ENCODE measurements around the gene DRAM2. TPM values are rescaled to one million over a fixed set of nuclear protein-coding genes. Genes with fewer than 3 reads are reported as not detected.

DRAM2 gene
- total RNA-seq = 10 to 100 TPM; 30.4 to 34.4 TPM

DNA sequence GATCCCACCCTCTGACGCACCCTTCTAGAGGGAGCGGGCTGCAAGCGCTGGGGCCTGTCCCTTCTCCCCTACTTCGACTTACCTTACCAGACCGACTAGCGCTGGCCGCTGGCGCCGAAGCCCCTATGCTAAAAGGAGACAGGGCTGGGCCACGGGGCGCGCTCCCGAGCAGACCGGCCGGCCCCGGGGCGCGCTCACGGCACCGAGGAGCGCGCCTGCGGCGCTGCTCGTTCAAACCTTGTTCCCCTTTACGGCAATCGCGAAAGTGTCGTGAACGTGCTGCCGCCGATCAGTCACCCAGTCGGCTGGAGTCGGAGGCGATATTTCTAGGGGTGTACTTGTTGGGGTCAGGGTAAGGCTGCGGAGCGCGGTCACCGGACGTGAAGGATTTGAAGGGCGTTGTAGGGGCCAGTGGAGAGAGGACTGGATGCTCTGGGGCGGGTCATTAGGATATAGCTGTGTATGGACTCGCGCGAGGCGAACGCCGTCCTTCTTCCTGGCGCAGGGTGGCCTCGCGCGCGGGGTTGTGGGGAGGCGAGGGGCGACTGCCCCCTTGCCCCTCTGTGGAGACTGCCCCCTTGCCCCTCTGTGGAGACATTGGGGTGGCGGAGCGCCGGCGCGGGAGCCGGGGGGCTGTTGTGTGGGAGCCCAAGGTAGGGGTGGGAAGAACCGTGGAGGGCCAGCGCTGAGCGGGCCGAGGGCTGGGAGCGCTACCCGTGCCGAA is at the start of gene DRAM2, which contains the start of gene CEPT1:
DRAM2 (minus strand) TSS at position 138 of the 724 bp plus-strand sequence. CDS start 8,539 bp downstream, outside the sequence.
CEPT1 (plus strand) TSS at position 268 of the 724 bp plus-strand sequence. CDS start 7,492 bp downstream, outside the sequence.
- peak; percentile 78 for ATAC-seq
- ChIA-PET CTCF (interaction anchor here (1.0 to 1.5 kb wide), 2 partner anchors 26 to 260 kb away, joined by 3 read pairs; no protein-coding TSS in a partner anchor), POLR2A (interaction anchor here (1.2 kb wide), 1 partner anchor 76 kb away, joined by 3 read pairs; no protein-coding TSS in a partner anchor)
- H3K9me3 Mint-ChIP-seq (ENCODE audit: low read depth) = no peaks in the 10 kb centered on the region
- no peaks in the 10 kb centered on the region for H3K27me3 Mint-ChIP-seq
- peak within 1 kb of the TSS; percentile 99 for H3K27ac Mint-ChIP-seq
- peak within 1 kb of the TSS; percentile 95 for H3K4me3 Mint-ChIP-seq
- peak; percentile 98 for DNase-seq
- H3K4me1 Mint-ChIP-seq = peaks cover 53% of the 10 kb centered on the region
- peaks cover 19% of the 10 kb centered on the region for H3K36me3 Mint-ChIP-seq (ENCODE audit: low read depth)
- intact Hi-C loops (cut with DNase I, micrococcal nuclease) = loop anchor here (1.0 to 10.0 kb wide), 16 partner anchors 42 to 1477 kb away; partner anchors contain the start of genes ATP5PB (in 2 of the 2), DDX20 (in 2 of the 2), WDR77 (in 2 of the 2) and CAPZA1 (in 1 of the 2)

DNA sequence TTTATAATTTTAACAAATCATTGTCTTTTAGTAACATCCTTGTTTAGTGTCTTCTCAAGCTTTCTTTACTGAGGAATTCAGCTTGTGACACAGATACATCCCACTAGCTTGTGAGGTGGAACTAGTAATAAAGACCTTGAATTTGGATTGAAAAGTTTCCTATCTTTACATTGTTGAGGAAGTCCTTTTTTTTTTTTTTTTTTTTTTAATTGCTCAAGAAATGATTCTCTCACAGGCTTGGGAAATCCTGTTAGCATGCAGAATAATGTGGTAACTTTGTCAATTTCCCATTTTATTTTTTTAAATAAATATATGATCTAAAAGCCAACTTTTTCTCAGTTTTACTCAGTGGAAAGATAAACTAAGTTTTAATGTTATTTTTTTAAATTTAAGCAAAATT is 44.8 kb upstream of the DRAM2 start:
- POLR2A ChIA-PET = no interaction called here
- ATAC-seq = no peak
- no peak for DNase-seq
- intact Hi-C loops (cut with DNase I, micrococcal nuclease) = loop anchor here (5.0 kb wide), 2 partner anchors 37 to 42 kb away; partner anchors contain the start of genes CEPT1 (in 1 of the 2) and DRAM2 (in 1 of the 2)
- H3K27me3 Mint-ChIP-seq = no peaks in the 10 kb centered on the region
- H3K4me1 Mint-ChIP-seq = peaks cover 82% of the 10 kb centered on the region
- H3K36me3 Mint-ChIP-seq (ENCODE audit: low read depth) = peaks cover 78% of the 10 kb centered on the region
- CTCF ChIA-PET = no interaction called here
- H3K9me3 Mint-ChIP-seq (ENCODE audit: low read depth) = no peaks in the 10 kb centered on the region
- H3K4me3 Mint-ChIP-seq = no peak overlapping the region
- peak overlapping the region; percentile 75 for H3K27ac Mint-ChIP-seq

DNA sequence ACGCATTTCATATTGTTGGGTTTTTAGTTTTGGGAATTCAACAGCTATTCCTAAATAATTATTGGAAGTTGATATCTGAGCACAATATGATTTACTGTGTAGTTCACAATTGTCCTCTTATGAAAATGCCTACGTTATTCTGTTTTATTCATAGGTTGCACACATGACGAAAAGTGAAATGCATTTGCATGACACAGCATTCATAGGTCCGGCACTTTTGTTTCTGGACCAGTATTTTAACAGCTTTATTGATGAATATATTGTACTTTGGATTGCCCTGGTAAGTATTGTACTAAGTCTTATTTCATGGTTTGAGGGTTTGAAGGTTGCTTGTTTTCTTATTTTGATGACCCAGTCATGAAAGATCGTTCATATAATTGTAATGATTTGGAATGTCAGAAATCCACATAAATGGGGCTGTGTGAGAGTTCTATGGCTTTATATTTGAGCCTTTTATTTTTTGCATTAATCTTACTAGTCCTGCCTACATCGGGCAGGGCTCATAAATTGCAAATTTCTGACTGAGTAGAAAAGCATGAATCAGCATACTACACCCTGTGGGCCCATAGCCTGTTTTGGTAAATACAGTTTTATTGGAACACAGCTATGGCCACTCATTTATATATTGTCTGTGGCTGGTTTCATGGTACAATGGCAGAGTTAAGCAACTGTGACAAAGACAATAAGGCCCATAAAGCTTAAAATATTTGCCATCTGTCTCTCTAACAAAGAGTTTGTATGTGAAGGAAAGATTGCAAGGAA is 43.6 kb upstream of the DRAM2 start:
- Mint-ChIP-seq H3K27ac (peak overlapping the region; percentile 48), H3K27me3 (no peaks in the 10 kb centered on the region), H3K4me3 (no peak overlapping the region), H3K4me1 (peaks cover 76% of the 10 kb centered on the region), H3K36me3 (ENCODE audit: low read depth) (peaks cover 72% of the 10 kb centered on the region), H3K9me3 (ENCODE audit: low read depth) (no peaks in the 10 kb centered on the region)
- CTCF ChIA-PET = interaction anchor here (0.8 to 1.4 kb wide), 10 partner anchors 10 to 211 kb away, joined by 3 to 5 read pairs (median 3); no protein-coding TSS in a partner anchor
- intact Hi-C loops (cut with DNase I, micrococcal nuclease) = loop anchor here (5.0 kb wide), 2 partner anchors 36 to 41 kb away; partner anchors contain the start of genes CEPT1 (in 1 of the 2) and DRAM2 (in 1 of the 2)
- POLR2A ChIA-PET = no interaction called here
- ATAC-seq (peak; percentile 14), DNase-seq (no peak)

DNA sequence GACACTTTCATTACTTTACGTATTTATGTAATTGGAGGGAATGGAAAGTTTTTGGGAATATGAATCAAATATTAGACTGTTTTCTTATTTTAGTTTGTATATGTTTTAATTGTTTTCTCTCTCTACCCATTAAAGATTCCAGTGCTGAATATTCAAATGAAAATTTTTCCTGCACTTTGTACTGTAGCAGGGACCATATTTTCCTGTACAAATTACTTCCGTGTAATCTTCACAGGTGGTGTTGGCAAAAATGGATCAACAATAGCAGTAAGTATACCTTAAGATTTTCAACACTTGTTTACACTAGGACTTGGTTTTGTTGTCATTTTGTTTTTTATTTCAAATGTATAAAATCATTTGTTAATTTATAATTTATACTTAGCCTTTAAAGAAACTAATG is 42.2 kb upstream of the DRAM2 start:
- CTCF ChIA-PET = interaction anchor here (0.6 to 1.4 kb wide), 3 partner anchors 11 to 15 kb away, joined by 4 read pairs; no protein-coding TSS in a partner anchor
- DNase-seq = no peak
- peaks cover 62% of the 10 kb centered on the region for H3K4me1 Mint-ChIP-seq
- H3K4me3 Mint-ChIP-seq = no peak overlapping the region
- ATAC-seq = no peak
- no peaks in the 10 kb centered on the region for H3K9me3 Mint-ChIP-seq (ENCODE audit: low read depth)
- intact Hi-C loops (cut with DNase I, micrococcal nuclease) = loop anchor here (5.0 kb wide), 2 partner anchors 35 to 40 kb away; partner anchors contain the start of genes CEPT1 (in 1 of the 2) and DRAM2 (in 1 of the 2)
- H3K36me3 Mint-ChIP-seq (ENCODE audit: low read depth) = peaks cover 61% of the 10 kb centered on the region
- H3K27ac Mint-ChIP-seq = peak overlapping the region; percentile 17
- POLR2A ChIA-PET = no interaction called here
- H3K27me3 Mint-ChIP-seq = no peaks in the 10 kb centered on the region

DNA sequence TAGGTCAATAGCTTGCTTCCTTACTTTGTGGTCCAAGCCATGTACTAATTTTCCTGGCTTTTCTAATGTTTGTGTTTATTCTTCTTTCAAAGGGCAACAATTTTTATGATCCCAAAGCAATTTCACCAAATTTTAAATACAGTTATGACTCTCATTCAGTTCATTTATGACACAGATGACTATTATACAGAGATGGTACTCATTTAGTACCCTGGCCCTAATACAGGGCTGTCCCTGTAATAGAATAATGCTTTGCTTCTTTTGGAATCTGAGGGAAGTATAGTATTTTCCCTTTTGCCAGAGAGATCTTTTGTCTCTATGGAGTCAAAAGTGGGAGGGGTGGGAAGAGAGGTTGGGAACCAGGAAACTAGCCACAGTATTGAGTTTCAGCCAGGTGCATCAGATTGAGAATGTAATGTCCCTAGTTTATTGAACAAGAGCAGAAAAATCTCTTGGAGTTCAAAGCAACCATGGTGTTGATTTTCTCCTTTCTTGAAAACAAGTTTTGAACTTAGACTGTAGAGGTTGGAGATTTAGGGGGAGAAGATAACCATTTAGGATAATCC is 40.2 kb upstream of the DRAM2 start:
- DNase-seq (no peak), ATAC-seq (peak; percentile 66)
- Mint-ChIP-seq H3K4me3 (no peak overlapping the region), H3K27ac (peak overlapping the region; percentile 38), H3K9me3 (ENCODE audit: low read depth) (no peaks in the 10 kb centered on the region), H3K27me3 (no peaks in the 10 kb centered on the region), H3K4me1 (peaks cover 45% of the 10 kb centered on the region), H3K36me3 (ENCODE audit: low read depth) (peaks cover 46% of the 10 kb centered on the region)
- POLR2A ChIA-PET = no interaction called here
- intact Hi-C loops (cut with DNase I, micrococcal nuclease) = loop anchor here (5.0 kb wide), 2 partner anchors 33 to 38 kb away; partner anchors contain the start of genes CEPT1 (in 1 of the 2) and DRAM2 (in 1 of the 2)
- CTCF ChIA-PET = interaction anchor here (0.7 kb wide), 1 partner anchor 20 kb away, joined by 3 read pairs; no protein-coding TSS in a partner anchor

DNA sequence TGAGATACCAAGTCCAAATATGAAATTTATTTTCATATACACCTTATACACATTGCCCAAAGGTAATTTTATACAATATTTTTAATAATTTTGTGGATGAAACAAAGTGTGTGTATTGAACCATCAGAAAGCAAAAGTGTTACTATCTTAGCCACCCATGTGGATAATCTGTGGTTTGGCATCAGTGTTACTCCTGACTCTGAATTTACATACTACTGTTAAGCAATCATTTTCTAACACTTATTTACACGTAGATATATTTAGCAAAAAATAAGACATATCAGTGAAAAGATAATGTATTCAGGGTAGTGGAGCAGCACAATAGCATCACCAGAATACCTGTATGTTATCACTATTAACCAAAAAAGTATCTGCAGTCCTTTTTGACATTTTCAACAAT is 36.8 kb upstream of the DRAM2 start:
- Mint-ChIP-seq H3K27ac (no peak overlapping the region), H3K9me3 (ENCODE audit: low read depth) (no peaks in the 10 kb centered on the region), H3K36me3 (ENCODE audit: low read depth) (peaks cover 39% of the 10 kb centered on the region), H3K4me3 (no peak overlapping the region), H3K4me1 (peaks cover 48% of the 10 kb centered on the region), H3K27me3 (no peaks in the 10 kb centered on the region)
- ATAC-seq = no peak
- no peak for DNase-seq
- ChIA-PET CTCF (no interaction called here), POLR2A (no interaction called here)
- intact Hi-C loops (cut with DNase I, micrococcal nuclease) = no loop called here

DNA sequence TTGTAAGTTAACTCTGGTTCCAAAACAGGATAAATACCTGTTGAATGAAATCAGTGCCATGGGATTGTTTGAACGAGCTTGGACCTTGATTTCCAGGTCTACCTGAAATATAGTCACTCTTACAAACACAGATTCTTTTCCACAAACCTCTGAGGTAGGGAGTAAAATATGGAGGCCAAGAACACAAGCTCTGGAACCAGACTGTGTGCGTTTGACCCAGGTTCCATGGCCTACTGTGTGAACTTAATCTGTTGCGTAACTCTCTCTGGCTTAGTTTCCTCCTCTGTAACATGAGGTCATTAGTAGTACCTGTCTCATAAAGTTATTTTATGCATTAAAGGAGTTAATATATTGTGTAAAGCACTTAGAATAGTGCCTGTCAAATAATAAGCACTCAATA is 35.5 kb upstream of the DRAM2 start:
- intact Hi-C loops (cut with DNase I, micrococcal nuclease) = no loop called here
- ATAC-seq (no peak), DNase-seq (no peak)
- Mint-ChIP-seq H3K27ac (no peak overlapping the region), H3K36me3 (ENCODE audit: low read depth) (peaks cover 38% of the 10 kb centered on the region), H3K4me3 (no peak overlapping the region), H3K27me3 (no peaks in the 10 kb centered on the region), H3K9me3 (ENCODE audit: low read depth) (no peaks in the 10 kb centered on the region), H3K4me1 (peaks cover 40% of the 10 kb centered on the region)
- ChIA-PET POLR2A (no interaction called here), CTCF (no interaction called here)

DNA sequence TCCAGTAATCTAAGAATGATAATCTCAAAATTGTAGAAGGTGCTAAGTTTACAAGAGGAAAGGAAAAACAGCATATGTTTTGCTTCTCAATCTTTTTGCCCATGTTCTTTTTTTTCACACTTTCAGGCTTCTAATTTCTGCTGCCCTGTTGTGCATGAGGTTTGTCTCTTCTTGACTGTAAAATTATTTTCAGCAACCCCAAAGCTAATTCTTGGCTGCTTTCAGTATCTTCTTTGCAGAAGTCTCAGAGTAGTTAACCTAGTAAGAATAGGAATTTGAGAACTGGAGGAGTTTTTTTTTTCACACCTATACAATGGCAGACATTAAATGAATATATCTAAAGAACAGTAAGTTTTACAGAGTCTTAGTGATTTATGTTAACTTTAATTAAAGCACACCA is 34.2 kb upstream of the DRAM2 start:
- intact Hi-C loops (cut with DNase I, micrococcal nuclease) = no loop called here
- ChIA-PET POLR2A (no interaction called here), CTCF (interaction anchor here (0.8 to 1.2 kb wide), 3 partner anchors 9 to 414 kb away, joined by 3 to 4 read pairs (median 3); no protein-coding TSS in a partner anchor)
- no peak overlapping the region for H3K27ac Mint-ChIP-seq
- ATAC-seq (peak; percentile 16), DNase-seq (no peak)
- H3K27me3 Mint-ChIP-seq = no peaks in the 10 kb centered on the region
- peaks cover 29% of the 10 kb centered on the region for H3K4me1 Mint-ChIP-seq
- H3K9me3 Mint-ChIP-seq (ENCODE audit: low read depth) = no peaks in the 10 kb centered on the region
- H3K4me3 Mint-ChIP-seq = no peak overlapping the region
- H3K36me3 Mint-ChIP-seq (ENCODE audit: low read depth) = peaks cover 32% of the 10 kb centered on the region

DNA sequence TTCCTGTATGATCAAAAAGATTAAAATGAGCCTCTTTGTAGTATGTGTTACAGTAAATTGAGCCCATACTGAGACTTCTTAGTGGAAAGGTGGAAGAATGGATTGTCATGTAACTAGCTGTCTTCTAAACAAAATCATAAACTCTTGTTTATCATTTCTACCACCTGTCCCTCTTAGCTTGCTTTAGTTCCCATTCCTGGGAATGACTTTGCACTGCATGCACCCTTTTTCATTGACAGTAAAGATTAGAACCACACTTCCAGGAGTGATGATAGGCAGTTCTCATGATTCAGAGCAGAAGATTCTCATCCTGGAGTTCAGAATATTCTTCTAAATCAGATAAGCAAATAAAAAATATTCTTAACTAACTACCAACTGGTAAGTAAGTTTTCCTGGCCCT is 32.6 kb upstream of the DRAM2 start:
- Mint-ChIP-seq H3K4me3 (no peak overlapping the region), H3K27ac (no peak overlapping the region), H3K4me1 (peaks cover 29% of the 10 kb centered on the region), H3K9me3 (ENCODE audit: low read depth) (no peaks in the 10 kb centered on the region), H3K27me3 (no peaks in the 10 kb centered on the region), H3K36me3 (ENCODE audit: low read depth) (peaks cover 40% of the 10 kb centered on the region)
- ChIA-PET CTCF (no interaction called here), POLR2A (no interaction called here)
- intact Hi-C loops (cut with DNase I, micrococcal nuclease) = no loop called here
- no peak for DNase-seq
- no peak for ATAC-seq

DNA sequence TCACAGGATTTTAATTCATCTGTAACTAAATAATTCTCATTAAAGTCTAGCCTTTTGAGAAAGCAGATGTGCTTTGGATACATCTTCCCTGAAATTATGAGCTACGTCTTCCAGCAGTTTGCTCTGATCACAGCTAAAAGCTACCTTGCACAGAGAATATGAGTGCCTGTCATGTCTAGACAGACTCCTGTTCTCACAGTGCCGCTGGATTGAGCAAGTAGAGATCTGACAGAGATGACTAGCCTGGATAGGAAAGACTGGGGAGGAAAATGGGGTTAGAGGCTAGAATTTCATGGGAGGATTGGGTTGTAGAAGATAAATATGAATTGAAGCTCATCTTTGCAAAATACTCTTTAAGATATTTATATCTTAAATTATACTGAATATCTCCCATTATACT is 24.3 kb upstream of the DRAM2 start:
- H3K4me3 Mint-ChIP-seq = no peak overlapping the region
- H3K36me3 Mint-ChIP-seq (ENCODE audit: low read depth) = peaks cover 34% of the 10 kb centered on the region
- no peak for DNase-seq
- no peaks in the 10 kb centered on the region for H3K27me3 Mint-ChIP-seq
- no peak overlapping the region for H3K27ac Mint-ChIP-seq
- ChIA-PET CTCF (interaction anchor here (0.9 kb wide), 1 partner anchor 50 kb away, joined by 4 read pairs; no protein-coding TSS in a partner anchor), POLR2A (no interaction called here)
- intact Hi-C loops (cut with DNase I, micrococcal nuclease) = no loop called here
- ATAC-seq = no peak
- no peaks in the 10 kb centered on the region for H3K9me3 Mint-ChIP-seq (ENCODE audit: low read depth)
- H3K4me1 Mint-ChIP-seq = peaks cover 13% of the 10 kb centered on the region

DNA sequence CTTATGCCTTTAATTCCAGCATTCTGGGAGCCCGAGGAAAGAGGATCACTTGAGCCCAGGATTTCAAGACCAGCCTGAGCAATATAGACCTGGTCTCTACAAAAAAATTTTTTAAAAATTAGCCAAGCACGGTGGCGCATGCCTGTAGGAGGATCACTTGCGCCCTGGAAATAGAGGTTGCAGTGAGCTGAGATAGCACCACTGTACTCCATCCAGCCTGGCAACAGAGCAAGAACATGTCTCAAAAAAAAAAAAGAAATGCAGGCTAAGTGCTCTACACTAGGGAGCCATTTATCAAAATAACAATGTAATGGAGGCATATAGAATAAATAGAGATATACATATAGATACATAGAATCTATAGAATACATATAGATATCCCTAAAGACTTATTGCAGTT is 23.5 kb upstream of the DRAM2 start:
- POLR2A ChIA-PET = no interaction called here
- Mint-ChIP-seq H3K4me1 (peaks cover 13% of the 10 kb centered on the region), H3K9me3 (ENCODE audit: low read depth) (no peaks in the 10 kb centered on the region), H3K27ac (no peak overlapping the region), H3K4me3 (no peak overlapping the region), H3K27me3 (no peaks in the 10 kb centered on the region), H3K36me3 (ENCODE audit: low read depth) (peaks cover 33% of the 10 kb centered on the region)
- intact Hi-C loops (cut with DNase I, micrococcal nuclease) = no loop called here
- CTCF ChIA-PET = interaction anchor here (0.6 to 1.0 kb wide), 3 partner anchors 21 to 108 kb away, joined by 3 to 4 read pairs (median 4); no protein-coding TSS in a partner anchor
- ATAC-seq = no peak
- no peak for DNase-seq

Data from activated CD4-positive, alpha-beta T cell treated with anti-CD3 and anti-CD28 coated beads for 36 hours (primary cell).